ENCODE results near the gene TRAPPC12. TPM values are rescaled to one million over a fixed set of nuclear protein-coding genes. Genes with fewer than 3 reads are reported as not detected.
"Not testable (repeated sequence)": the region's sequence is repeated elsewhere in the genome, so short reads cannot be mapped to it uniquely, and the experiment has no call there.

TRAPPC12 gene
- total and polyA plus RNA-seq, 12 donors: 71.9 to 256 (median 89.6) TPM

DNA sequence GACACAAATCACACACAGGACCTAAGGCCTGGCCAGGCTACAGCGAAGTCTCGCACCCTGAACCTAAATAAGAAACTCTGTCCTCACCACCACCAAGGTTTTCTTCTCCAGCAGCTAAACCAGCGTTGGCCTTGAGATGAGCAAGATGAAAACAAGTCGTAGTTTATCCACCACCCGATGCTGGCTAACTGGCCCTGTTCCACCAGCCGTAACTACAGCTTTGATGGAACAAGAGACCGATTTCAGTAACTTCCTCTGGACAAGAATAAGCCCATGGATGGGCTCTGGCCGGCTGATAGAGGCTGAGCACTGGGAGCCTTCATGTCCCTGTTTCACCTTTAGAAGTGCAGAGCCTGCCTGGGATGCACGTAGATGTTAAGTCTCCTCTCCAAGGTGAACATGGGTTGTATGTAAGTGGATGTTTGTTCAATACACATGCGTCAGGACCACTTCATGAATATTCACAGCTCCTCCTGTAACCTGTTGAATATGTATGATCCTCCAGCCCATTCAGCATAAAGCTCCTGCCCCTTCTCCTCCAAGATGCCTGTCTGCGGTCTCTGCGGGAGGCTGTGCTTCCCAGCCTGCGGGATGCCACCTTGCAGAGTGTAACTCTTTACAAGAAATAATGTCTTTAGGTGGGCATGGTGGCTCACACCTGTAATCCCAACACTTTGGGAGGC lies 115.6 kb downstream of the TRAPPC12 start:
- H3K9me3 ChIP-seq: no peaks in the 10 kb centered on the region
- WGBS, 2 donors: 94 to 96% methylated on average over 13 of the region's 13 CpGs
- TF ChIP-seq, protein P1, sequence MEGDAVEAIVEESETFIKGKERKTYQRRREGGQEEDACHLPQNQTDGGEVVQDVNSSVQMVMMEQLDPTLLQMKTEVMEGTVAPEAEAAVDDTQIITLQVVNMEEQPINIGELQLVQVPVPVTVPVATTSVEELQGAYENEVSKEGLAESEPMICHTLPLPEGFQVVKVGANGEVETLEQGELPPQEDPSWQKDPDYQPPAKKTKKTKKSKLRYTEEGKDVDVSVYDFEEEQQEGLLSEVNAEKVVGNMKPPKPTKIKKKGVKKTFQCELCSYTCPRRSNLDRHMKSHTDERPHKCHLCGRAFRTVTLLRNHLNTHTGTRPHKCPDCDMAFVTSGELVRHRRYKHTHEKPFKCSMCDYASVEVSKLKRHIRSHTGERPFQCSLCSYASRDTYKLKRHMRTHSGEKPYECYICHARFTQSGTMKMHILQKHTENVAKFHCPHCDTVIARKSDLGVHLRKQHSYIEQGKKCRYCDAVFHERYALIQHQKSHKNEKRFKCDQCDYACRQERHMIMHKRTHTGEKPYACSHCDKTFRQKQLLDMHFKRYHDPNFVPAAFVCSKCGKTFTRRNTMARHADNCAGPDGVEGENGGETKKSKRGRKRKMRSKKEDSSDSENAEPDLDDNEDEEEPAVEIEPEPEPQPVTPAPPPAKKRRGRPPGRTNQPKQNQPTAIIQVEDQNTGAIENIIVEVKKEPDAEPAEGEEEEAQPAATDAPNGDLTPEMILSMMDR (IDR thresholded peaks at IDR 0.05): no peak
- no peak overlapping the region for H3K27ac ChIP-seq
- ATAC-seq (no peak), DNase-seq (no peak)
- no peak overlapping the region for H3K4me3 ChIP-seq
- H3K36me3 ChIP-seq: peaks cover 0 to 55% (median 41%) of the 10 kb centered on the region in 9 donors
- peaks cover 0 to 14% (median 0%) of the 10 kb centered on the region in 9 donors for H3K4me1 ChIP-seq
- intact Hi-C loops (cut with DNase I): no loop called here
- H3K27me3 ChIP-seq: no peaks in the 10 kb centered on the region

DNA sequence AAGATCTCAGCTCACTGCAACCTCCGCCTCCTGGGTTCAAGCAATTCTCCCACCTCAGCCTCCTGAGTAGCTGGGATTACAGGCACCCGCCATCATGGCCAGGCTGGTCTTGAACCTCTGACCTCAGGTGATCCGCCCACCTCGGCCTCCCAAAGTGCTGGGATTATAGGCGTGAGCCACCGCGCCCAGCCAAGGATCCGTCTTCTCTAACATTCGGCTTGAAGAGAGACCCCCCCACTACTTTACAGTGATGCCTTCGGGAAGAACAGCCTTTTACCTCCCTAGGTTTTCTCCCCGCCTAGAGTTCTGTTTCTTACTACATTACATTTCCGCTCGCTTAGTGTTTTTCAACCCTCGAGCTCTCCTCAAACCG lies 117.2 kb downstream of the TRAPPC12 start:
- WGBS, 2 donors: 96% methylated on average over 15 of the region's 15 CpGs
- H3K4me3 ChIP-seq; DNase-seq; H3K9me3 ChIP-seq; H3K27me3 ChIP-seq; ATAC-seq; H3K27ac ChIP-seq; intact Hi-C loops (cut with DNase I): not testable (repeated sequence)
- H3K36me3 ChIP-seq: peaks cover 0 to 69% (median 54%) of the 10 kb centered on the region in 9 donors
- H3K4me1 ChIP-seq: peaks cover 0 to 14% (median 0%) of the 10 kb centered on the region in 9 donors

DNA sequence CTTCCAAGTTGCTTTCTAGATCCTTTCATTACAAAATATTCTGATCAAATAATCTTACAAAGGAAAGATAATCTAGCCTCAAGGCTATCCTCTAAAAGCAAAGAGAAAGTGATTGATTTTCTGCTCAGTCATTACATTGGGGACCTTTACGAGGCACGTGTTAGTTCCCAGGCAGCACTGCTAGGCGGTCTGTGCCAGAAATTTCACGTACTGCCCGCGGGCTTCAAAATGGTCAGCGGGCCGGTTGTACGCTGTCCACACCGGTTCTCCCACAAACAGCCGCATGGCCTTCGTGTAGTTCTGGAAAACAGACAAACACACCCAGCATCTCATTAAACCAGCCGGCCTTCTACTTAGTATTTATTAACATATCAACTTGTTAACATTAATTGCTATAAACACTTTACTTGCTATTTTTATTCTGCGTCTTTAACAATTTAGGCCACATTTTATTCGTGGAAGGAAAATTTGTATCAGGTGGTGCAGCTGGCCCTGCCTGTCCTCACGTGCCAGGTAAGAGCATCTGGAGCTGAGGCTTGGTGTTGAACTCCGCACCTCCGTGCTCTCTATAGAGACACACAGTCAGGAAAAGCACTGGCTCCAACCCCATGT lies 119.4 kb downstream of the TRAPPC12 start:
- peaks cover 0 to 11% (median 0%) of the 10 kb centered on the region in 9 donors for H3K4me1 ChIP-seq
- no peaks in the 10 kb centered on the region for H3K27me3 ChIP-seq
- TF ChIP-seq, protein P1 (IDR thresholded peaks at IDR 0.05): no peak
- peaks cover 0 to 85% (median 57%) of the 10 kb centered on the region in 9 donors for H3K36me3 ChIP-seq
- H3K4me3 ChIP-seq: no peak overlapping the region
- WGBS, 2 donors: 95 to 97% methylated on average over 18 of the region's 18 CpGs
- intact Hi-C loops (cut with DNase I): no loop called here
- ATAC-seq: no peak
- H3K9me3 ChIP-seq: no peaks in the 10 kb centered on the region
- no peak overlapping the region for H3K27ac ChIP-seq
- DNase-seq: no peak

DNA sequence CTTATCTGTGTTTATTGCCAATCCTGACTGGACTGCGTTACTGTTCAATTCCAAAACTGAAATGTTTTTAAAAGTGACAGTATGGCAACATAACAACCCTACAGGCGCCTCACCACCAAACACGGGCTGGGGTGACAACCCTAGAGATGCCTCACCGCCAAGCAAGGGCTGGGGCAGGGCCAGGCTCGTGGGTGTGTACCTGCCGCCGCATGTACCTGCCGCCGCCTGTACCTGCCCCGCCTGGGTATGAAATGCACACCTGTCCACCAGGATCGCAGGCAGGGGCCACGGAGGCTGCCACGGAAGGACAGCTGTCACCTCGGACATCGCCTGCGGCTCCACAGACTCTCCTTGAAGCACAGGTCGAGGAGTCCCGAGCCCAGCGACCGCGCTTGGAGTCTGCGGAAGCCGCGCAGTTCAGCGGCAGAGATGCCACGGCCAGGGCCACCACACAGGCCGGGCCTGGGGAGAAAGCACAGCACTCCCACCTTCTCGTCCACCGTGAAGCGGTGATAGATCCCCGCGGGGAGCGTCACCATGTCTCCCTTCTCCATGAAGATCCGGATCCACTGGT lies 120.9 kb downstream of the TRAPPC12 start:
- 96 to 97% methylated on average over 34 of the region's 34 CpGs for WGBS, 2 donors
- H3K27me3 ChIP-seq: no peaks in the 10 kb centered on the region
- intact Hi-C loops (cut with DNase I): no loop called here
- peaks cover 0 to 94% (median 55%) of the 10 kb centered on the region in 9 donors for H3K36me3 ChIP-seq
- no peaks in the 10 kb centered on the region for H3K9me3 ChIP-seq
- DNase-seq (no peak), ATAC-seq (peak in 3 of 8 donors; percentile 19 to 24 (median 24))
- TF ChIP-seq, protein P1 (IDR thresholded peaks at IDR 0.05): no peak
- no peak overlapping the region for H3K4me3 ChIP-seq
- peaks cover 0 to 13% (median 0%) of the 10 kb centered on the region in 9 donors for H3K4me1 ChIP-seq
- H3K27ac ChIP-seq: no peak overlapping the region

Data from heart right ventricle (tissue), 16 donors.